ENCODE measurements around the gene MICAL3.
"Not testable (repeated sequence)": the region's sequence is repeated elsewhere in the genome, so short reads cannot be mapped to it uniquely, and the experiment has no call there.

Gene MICAL3
- 42.2 reads per million, percentile 65 among the genes with 10 or more reads in this experiment for total RNA-seq

- DNase-seq = peak; percentile 44
These were observed at the start of gene MICAL3 for GRCh38 chr22:18024276-18024939. TSS of gene MICAL3 (minus strand) at chr22:18024561. CDS start at chr22:17906812, 117,749 bp downstream.

GRCh38 chr22:18073927-18074326 lies 49.6 kb upstream of the MICAL3 start:
- not testable (repeated sequence) for DNase-seq

GRCh38 chr22:18073467-18073866 lies 49.1 kb upstream of the MICAL3 start:
- DNase-seq = no peak

- no peak for DNase-seq
These were observed 47.6 kb upstream of the MICAL3 start for GRCh38 chr22:18071968-18072310.

GRCh38 chr22:18071307-18071967 lies 47.1 kb upstream of the MICAL3 start:
- DNase-seq = not testable (repeated sequence)

- no peak for DNase-seq
These were observed 46.4 kb upstream of the MICAL3 start for GRCh38 chr22:18070556-18071306.

GRCh38 chr22:18070041-18070440 lies 45.7 kb upstream of the MICAL3 start:
- no peak for DNase-seq

GRCh38 chr22:18069041-18069440 lies 44.7 kb upstream of the MICAL3 start:
- no peak for DNase-seq

GRCh38 chr22:18068381-18068988 lies 44.1 kb upstream of the MICAL3 start:
- DNase-seq = no peak

- no peak for DNase-seq
These were observed 43.4 kb upstream of the MICAL3 start for GRCh38 chr22:18067548-18068341.

GRCh38 chr22:18067121-18067520 lies 42.8 kb upstream of the MICAL3 start:
- DNase-seq = no peak

- no peak for DNase-seq
These were observed 42.0 kb upstream of the MICAL3 start for GRCh38 chr22:18066181-18066859.

GRCh38 chr22:18065256-18065655 lies 40.9 kb upstream of the MICAL3 start:
- no peak for DNase-seq

- DNase-seq = no peak
These were observed 40.3 kb upstream of the MICAL3 start for GRCh38 chr22:18064636-18065035.

GRCh38 chr22:18063715-18064114 lies 39.4 kb upstream of the MICAL3 start:
- DNase-seq = not testable (repeated sequence)

GRCh38 chr22:18063306-18063705 lies 38.9 kb upstream of the MICAL3 start:
- DNase-seq = no peak

GRCh38 chr22:18062421-18062820 lies 38.1 kb upstream of the MICAL3 start:
- DNase-seq = no peak

GRCh38 chr22:18060646-18061620 lies 36.6 kb upstream of the MICAL3 start:
- no peak for DNase-seq

- no peak for DNase-seq
These were observed 35.6 kb upstream of the MICAL3 start for GRCh38 chr22:18059991-18060390.

GRCh38 chr22:18059473-18059872 lies 35.1 kb upstream of the MICAL3 start:
- no peak for DNase-seq

GRCh38 chr22:18059094-18059417 lies 34.7 kb upstream of the MICAL3 start:
- no peak for DNase-seq

Data from effector CD4-positive, alpha-beta T cell (primary cell).